ENCODE measurements around the gene DNAI7.

Gene DNAI7, protein sequence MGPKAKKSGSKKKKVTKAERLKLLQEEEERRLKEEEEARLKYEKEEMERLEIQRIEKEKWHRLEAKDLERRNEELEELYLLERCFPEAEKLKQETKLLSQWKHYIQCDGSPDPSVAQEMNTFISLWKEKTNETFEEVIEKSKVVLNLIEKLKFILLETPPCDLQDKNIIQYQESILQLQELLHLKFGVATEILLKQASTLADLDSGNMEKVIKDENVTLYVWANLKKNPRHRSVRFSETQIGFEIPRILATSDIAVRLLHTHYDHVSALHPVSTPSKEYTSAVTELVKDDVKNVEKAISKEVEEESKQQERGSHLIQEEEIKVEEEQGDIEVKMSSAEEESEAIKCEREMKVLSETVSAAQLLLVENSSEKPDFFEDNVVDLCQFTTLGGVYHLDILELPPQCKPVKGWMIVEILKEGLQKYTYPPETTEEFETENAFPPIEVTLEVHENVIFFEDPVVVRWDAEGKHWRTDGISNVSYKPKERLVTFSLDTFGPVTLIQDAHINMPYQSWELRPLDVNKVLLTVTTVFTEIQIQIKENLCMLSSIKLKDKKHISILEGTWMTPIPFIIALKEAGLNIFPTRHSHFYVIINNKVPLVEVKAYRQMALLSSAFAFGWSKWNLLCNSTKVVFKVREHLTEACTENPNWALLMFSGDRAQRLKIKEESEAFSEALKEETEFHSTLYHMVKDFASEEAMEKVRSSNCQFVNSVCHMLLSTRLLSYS

DNA sequence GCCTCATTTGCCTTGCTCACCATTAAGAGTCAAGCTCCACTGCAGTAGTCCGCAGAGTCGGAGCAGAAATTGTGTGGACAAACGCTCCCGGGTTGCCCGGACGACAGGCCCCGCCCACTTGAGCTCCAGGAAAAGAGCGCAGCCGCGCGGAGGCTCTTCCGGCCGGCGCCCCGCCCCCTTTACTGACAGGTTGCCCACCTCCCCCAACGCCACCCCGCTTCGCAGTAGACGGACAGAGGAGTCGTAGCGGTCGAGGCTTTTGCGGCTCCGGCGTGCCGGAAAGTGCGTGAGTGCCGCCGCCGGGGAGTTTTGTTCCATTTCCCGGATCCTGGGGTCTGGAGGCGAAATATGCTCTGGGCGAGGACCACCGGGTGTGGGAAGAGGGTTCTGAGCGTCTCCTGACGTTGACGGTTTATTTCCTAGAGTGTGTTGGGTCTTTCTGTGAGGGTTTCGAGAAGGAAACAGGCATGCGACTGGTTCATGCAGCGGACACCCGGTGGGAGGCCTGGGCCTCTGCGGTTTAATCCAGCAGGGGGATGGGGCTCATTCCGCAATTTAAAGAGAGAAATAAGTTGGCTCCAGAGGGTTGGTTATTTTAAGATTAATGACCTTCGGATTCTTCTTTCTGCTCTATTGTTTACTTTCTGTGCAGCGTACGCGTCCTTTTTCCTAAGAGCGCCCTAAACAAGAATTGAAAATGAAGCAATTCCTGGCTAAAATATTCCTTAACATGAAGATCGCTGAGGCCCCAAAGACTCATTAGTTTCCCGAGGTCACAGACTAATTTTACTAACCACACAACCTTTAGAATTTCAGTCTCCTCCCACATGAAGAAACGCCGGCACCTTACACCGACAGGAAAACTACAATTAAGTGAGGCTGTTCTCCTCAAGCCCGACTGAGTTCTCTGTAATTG lies at the start of gene DNAI7, which contains the start of gene ETFRF1:
DNAI7 (minus strand) TSS at position 105 of the 916 bp plus-strand sequence; CDS start at position 23, 82 bp downstream.
ETFRF1 (plus strand) TSS at position 182 of the 916 bp plus-strand sequence. CDS start 8,720 bp downstream, outside the sequence.
- peak; percentile 92 for DNase-seq (ENCODE audit: low spot score)

DNA sequence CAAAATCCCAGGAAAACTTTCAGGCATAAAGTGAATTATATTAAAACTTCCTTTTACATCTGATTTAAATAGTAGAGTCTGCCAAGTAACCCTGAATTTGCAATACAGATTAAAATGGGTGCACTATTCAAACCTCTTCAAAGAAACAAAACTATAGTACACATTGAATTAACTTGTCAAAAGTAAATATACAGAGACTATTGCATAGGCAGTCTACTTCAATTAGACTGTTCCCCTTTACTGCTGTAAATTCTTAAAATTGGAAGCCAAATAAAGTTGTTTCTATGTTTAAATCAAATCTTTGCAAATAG lies 48.7 kb upstream of the DNAI7 start:
- DNase-seq (ENCODE audit: low spot score) = no peak

DNA sequence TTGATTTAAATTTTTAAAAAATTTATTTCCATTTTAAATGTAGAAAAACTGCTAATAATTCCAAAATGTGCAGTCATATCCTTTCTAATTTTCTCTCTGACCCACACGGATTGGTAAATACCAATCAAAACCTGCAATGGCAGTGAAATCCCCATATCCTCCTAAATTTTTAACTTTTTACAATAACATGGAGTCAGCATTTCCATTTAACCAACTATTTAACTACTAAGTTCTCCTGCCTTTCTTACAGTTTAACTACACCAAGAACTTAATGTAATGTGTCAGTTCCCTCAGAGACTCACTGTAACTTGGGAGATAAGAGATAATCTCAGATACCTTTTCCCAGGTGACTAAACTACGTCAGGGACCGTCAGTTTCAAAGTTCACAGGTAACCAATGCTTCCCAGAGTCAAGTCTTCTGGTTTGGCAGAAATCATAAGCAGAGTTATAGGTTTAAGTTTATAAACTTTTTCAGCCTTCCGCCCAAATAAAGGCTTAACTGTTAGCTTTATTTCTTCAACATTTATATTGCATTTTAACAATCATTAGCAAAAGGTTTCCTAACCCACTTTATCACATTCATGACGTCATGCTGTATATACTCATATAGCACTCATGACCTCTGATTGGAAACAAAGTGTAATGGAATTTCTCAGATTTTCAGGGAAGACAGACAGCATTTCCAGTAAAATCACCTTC lies 48.2 kb upstream of the DNAI7 start:
- no peak for DNase-seq (ENCODE audit: low spot score)

DNA sequence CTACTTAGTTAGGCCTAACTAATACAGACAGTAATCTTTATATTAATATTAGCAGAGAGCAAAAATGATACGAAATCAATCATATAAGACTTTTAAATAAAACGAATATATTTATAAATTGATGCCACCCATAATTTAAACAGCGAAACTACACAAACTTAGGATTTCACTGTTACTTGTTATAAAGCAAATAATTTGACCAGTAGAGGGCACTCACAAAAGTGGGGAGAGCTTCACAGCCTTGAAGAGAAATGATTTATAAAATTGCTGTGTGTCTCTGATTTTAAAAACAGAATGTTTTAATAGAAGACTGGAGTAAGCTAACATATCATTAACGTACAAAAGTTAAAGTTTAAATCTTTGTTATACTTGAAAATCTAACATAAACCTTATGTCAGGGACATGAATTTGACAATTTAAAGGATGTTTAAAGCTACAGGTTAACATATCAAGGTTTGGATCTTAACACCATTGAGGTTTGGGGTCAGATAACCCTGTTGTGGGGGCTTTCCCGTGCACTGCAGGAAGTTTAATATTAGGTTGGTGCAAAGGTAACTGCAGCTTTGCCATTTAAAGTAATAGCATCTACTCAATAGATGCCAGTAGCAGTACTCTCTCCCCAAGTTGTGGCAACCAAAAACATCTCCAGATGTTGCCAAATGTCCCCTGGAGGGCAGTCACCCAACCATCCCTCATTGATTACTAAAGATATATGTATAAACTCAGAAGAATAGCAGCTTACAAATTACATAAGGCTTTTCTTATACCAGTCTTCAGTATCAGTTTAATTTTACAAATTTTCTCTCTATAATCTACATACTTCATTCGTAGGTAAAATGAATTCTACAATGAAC lies 46.4 kb upstream of the DNAI7 start:
- DNase-seq (ENCODE audit: low spot score) = peak; percentile 35

DNA sequence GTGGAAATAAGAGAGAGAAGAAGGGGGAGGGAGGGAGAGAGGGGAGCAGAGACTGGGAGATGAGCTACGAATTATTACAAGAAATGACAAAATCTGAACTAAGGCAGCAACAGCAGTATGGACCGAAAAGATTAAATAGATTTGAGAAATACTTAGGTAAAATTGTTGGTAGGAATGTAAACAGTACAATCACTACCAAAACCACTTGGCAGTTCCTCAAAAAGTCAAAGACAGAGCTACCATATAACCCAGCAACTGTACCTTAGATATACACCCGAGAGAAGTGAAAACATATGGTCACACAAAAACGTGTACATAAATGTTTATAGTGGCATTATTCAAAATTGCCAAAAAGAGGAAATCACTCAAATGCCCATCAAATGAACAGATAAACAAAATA lies 41.7 kb upstream of the DNAI7 start:
- DNase-seq (ENCODE audit: low spot score) = no peak

DNA sequence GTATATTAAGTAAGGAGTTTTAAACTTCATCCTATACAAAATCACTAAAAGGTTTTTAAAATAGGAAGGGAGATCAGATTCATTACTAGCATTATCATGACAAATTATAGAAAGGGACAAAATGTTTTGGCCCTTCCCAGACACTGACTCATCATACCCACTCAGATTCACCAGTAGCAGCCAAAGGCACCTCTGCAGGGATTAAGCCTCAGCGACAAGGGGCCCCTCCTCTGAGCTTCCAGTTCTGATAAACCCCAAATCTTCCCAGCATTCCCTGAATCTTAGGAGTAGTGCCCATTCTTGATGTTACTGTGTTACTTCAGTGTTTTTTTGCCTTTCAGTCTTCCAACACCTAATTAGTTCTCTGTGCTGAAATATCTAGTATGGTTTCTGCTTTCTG lies 41.2 kb upstream of the DNAI7 start:
- no peak for DNase-seq (ENCODE audit: low spot score)

DNA sequence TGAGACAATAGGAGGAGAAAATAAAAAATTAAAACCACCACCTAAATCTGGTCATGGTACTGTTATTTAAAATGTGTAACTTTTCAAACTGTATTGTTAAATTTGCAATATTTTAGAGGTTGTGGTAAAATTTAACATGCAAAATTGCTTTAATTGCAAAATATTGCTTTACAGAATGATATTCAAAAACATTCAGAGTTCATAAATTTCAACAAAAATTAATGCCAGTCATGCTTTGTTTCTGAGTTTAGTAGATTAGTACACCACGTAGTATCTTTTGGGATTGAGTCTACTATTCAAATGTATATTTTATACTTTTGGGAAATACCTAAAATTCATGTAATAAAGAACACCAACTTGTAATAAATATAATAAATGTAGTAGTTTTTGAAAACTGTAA lies 18.4 kb upstream of the DNAI7 start:
- no peak for DNase-seq (ENCODE audit: low spot score)

DNA sequence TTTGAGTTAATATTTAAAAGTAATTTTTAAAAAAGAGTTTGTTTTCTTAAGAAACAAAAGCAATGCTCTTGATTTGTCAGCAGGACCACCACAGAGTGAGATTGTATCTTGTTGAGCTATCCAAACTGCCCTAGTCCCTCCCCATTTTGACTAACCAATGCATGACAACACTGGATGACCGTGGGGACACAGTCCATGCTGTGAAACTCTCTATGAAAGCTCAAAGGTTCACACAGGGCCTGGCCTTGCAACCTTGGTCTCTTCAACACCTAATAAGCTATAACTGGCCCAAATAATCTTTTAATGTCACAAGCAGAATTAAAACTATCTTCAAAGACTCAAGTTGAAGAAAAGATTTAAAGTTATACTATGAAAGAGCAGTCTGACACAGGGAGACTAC lies 13.6 kb upstream of the DNAI7 start:
- DNase-seq (ENCODE audit: low spot score) = no peak

DNA sequence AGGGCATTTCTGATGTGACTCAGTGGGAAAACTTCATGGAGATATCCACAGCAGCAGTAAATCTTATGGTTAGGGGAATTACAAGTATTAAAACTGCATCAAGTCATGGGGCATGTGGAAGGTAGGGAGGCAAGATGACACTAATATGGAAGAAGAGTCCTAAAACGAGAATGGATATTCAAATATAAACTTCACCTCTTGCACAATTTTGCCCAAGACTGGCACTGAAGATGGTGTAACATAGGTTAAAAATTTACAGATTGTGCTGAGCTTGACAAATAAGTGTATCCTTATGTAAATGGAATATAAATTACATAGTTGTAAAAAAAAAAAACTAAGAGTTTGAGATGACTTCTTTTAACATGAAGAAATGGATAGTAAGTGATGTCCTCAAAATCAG lies 12.9 kb upstream of the DNAI7 start:
- no peak for DNase-seq (ENCODE audit: low spot score)

DNA sequence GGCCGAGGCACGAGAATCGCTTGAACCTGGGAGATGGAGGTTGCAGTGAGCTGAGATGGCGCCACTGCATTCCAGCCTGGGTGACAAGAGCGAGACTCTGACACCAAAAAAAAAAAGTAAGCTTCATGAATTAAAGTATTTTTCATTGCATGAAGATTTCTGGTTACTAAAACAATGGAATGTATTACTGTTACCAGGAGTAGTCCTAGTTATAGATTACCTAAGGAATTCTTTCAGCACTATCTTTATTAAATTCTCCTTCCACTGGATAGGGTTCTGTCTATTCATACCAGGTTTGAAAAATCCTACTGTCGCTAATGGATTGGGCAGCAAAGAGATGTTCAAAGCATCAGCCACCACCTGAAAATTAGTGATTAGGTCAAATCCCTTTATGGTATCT lies 12.5 kb upstream of the DNAI7 start:
- no peak for DNase-seq (ENCODE audit: low spot score)

DNA sequence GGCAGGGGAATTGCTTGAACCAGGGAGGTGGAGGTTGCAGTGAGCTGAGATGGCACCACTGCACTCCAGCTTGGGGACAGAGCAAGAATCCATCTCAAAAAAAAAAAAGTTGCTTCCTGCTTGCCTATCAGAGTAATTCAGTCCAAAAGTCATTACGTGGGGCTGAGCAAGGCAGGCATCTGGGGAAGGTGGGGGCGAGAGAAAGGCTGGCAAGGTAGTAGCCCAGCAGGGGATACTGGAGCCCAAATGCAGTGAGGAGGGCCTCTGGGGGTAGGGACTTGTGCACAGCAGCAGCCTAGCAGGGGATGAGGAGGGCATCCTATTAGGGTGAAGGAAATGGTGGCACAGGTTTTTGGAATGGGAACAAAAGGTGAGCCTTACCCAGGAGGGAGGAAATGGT lies 7.2 kb upstream of the DNAI7 start:
- no peak for DNase-seq (ENCODE audit: low spot score)

DNA sequence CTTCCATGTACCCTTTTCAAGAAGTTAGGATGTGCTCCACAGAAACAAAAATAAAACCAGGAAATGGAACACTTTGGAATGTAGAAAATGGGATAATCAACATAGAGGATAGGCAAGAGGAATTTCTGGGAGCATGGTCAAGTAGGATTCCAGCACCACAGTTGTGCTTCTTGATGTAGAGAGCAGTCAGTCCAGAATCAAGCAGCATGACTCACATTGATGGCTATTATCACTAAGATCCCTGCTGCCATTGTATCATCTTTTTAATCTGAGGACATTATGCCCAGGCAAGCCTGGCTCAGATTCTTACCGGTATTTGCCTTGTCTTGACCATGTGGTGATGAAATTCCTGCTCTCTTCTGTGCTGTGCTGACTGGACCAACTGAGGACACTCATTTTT lies 5.7 kb upstream of the DNAI7 start:
- no peak for DNase-seq (ENCODE audit: low spot score)

DNA sequence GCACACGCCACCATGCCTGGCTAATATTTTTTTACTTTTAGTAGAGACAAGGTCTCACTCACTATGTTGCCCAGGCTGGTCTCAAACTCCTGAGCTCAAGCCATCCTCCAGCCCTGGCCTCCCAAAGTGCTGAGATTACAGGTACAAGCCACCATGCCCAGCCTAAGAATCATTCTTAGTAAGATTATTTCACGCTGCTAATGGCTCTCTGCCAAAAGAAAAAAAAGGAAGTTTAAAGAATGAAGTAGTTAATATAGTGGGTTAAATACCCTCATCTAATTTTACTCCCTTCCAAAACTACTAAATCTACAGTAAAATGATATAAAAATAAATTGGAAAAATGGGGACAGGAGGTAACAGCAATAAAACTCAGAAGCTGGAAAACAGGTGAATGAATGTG lies 2.6 kb upstream of the DNAI7 start:
- DNase-seq (ENCODE audit: low spot score) = no peak

DNA sequence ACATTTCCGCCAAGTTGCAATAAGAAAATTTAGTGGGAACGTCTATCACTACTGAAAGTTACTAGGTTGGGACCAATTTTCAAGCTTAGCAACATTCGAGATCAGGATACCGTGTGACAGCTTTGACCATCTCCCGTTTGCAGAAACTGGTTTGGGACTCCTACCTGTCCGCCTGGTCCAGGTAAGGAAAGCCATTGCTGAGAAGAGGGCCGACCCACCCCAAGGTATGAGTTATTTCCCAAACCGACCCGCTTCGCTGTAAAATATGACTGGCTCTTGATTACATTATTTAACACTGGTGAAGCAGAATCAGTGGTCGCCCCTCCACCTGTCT lies 271 bp downstream of the DNAI7 start:
- no peak for DNase-seq (ENCODE audit: low spot score)

DNA sequence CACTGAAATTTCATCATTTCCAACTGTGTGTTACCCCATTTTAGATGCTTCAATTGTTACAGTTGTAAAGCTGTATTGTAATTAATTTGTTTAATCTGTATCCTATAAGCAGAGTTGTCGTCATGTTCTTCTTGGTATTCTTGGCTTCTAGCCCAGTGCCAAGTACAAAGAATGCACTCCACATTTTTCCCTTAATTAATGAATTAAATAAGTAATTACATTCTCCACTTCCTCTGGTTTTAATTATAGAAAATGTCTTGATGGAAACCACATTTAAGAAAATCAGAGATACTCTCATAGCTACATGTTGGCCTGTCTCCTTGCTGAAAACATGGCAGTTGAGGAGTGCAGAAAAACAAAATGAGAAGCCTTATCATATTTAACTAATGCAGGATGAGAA lies 746 bp downstream of the DNAI7 start:
- DNase-seq (ENCODE audit: low spot score) = no peak

DNA sequence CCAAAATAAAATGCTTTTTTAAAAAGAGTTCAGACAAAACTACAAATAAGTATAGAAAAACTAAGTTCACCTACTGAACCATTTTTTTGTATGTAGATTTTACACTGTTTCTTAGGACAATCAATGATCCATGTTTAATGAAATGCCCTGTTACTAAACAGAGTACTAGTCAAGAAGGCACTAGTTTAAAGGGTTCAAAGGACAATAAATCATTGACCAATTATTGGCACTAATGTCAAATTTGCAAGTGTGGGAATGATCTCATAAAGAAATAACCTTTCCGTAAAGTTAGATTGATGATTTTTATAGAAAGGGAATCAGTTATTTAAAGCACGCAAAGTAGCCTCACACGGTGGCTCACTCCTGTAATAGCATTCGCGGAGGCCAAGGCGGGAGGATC lies 4.2 kb downstream of the DNAI7 start:
- DNase-seq (ENCODE audit: low spot score) = no peak

DNA sequence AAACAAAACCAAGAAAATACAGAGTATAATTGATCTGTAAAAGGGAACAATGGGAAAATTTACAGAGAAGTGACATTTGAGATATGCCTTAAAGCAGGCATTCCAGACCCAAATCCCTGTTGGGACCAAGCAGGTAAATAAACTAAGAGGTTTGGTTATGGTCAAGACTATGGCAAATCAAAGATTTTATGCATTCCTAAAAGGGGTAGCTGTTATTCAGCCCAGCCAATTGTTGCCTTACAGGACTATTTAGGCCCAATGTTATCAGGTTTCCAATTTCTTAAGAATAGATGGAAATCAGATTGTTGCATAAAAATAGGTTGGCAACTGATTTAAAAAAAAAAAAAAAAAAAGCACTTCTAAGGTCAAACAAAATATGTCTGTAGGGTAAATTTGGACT lies 5.3 kb downstream of the DNAI7 start:
- no peak for DNase-seq (ENCODE audit: low spot score)

DNA sequence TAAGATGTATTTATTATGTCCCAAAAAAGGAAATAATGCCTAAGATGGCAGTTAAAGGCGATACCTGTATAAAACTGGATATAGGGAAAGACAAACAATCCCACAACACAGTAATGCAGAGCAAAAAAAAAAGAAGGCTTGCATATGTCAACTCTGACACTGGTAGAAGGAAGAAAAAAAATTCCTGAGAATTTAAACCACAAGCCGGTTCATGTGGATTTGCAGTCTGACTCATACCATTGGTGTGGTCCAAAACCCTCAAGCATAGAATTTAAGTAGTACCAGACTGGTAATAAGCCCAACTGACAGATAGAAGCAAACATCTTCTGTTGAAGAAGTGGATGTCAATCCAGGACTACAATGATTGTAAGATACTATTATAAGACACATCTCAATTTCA lies 7.2 kb downstream of the DNAI7 start:
- no peak for DNase-seq (ENCODE audit: low spot score)

DNA sequence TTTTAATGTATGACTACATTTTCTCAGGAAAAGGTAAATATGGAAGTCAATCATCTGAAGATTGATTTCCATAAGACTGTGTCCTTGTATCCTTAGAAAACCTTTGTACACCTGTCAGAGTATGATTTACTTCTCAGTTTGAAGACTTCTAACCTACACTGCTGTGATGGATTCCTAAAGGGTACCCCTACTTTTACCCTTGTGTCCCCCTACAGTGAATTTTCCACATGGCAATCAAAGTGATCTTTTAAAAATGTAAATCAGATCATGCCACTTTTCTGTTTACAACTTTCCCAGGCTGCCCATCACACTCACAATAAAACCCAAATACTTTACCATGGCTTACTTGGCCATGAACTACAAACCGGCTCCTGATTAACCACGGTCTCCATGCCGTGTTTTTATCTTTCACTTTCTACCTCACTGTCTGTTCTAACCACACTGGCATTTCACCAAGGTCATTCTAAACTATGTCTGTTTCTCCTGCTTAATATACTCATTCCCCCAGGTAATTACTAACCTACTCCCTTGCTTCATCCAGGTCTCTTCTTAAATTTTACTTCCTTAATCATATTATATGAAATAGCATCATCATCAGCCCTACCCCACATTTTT lies 8.1 kb downstream of the DNAI7 start:
- no peak for DNase-seq (ENCODE audit: low spot score)

DNA sequence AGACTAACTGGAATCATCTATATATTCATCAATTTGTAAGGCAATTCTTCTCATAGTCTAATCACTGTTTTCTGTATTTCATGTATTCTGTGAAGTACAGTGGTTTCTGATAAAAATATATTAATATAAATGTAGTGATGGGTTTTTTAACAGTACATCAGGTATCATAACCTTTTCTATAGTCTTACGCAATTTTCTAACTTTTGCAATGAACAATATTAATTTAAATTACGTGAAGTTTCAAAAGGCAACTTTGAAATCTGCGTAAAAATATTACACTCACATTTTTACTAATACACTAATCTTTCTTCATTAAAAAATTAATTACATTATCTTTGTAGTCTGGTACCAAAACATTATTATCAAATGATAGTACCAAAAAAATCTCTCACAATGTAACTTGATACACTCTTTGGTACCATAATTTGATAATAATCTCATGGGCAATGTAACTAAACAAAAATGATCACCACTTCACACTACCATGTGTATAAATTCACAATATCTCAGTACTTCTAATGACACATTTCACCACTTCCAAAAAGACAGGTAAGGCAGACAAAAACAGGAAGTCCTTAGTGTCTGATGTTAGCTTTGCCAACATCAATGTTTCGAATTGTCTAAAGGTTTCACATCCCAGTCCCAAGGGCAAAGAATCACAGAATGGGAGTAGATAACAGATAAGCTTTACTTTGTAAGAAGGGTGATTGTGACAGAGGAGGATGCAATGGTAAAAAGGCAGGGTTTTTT lies 8.7 kb downstream of the DNAI7 start:
- DNase-seq (ENCODE audit: low spot score) = no peak
